ENCODE data around the gene SLC45A1.
A peak's percentile ranks its signal among the peaks of the same experiment; 100 is the strongest.

Gene SLC45A1

DNA sequence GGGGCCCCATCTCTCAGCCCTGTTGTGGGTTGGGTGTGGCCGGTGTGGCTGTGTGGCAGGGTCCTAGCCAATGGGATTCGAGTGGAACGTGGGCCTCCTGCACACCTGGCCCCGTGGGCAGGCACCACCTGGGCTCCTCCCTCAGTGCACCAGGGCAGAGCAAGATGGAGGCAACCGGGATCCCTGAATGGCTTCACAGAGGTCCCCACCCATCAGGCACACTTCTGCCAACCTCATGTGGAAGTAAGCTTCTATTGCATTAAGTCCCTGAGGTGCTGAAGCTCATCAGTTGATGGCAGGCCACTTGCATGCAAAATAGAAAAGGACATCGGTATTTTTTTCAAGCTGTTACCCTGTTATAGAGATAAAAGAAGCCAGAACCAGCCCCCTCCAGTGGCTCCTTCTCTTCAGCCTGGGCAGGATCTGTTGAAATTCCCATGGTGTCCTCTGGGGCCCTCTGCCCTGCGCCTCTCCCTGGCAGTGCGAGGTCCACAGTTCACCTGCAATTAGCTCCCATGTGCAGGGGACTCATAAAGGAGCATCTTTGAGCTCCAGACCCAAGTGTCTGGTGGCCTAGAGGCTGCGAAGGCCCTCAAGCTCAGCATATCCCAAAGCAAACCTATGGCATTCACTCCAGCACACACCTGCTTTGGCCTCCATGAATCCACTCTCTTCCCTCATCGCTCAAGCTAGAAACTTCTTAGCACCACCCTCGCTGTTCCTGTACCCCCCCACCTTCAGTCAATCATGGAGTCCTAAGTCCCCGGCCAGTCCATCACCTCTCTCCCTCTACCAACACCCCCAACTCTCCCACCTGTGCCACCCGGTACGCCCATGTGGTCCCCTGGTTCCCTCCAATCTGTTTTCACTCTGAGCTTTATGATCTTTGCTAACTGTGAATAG is 2.1 kb upstream of the SLC45A1 start:
- no peaks in the 10 kb centered on the region for H3K36me3 ChIP-seq (ENCODE audit: insufficient read depth, low read length)
- peaks cover 4% of the 10 kb centered on the region for H3K4me1 ChIP-seq (ENCODE audit: insufficient read depth, low read length, poor library complexity, severe bottlenecking)
- H3K4me2 ChIP-seq (ENCODE audit: low read depth, low read length, poor library complexity, severe bottlenecking), result no peak overlapping the region
- no peaks in the 10 kb centered on the region for H3K79me2 ChIP-seq (ENCODE audit: insufficient read depth, low read length)
- no peaks in the 10 kb centered on the region for H4K20me1 ChIP-seq (ENCODE audit: insufficient read depth, low read length, poor library complexity, severe bottlenecking)
- H3F3A ChIP-seq (ENCODE audit: low read depth), result no peaks in the 10 kb centered on the region
- TF ChIP-seq CTCF (conservative IDR thresholded peaks at IDR 0.05; ENCODE audit: low read length) (0 out of 2 replicates have a peak, but pooled peaks have one; percentile 11), EZH2phosphoT487 (IDR thresholded peaks at IDR 0.05; ENCODE audit: borderline replicate concordance) (no peak)
- H3K9me3 ChIP-seq (ENCODE audit: insufficient read depth, low read depth, low read length), result no peaks in the 10 kb centered on the region
- peak overlapping the region; percentile 67; the same call in 1 of the 2 replicates for H2AFZ ChIP-seq (ENCODE audit: low read length)
- H3K4me3 ChIP-seq (ENCODE audit: low read length, poor library complexity, severe bottlenecking), result no peak overlapping the region
- H3K9me2 ChIP-seq (replicated peaks; ENCODE audit: low read depth, low read length), result no peaks in the 10 kb centered on the region
- no peaks in the 10 kb centered on the region for H3K27me3 ChIP-seq (ENCODE audit: insufficient read depth, low read length, poor library complexity, severe bottlenecking)
- H3K9ac ChIP-seq (ENCODE audit: low read depth, low read length, poor library complexity, severe bottlenecking), result no peak overlapping the region

- H2AFZ ChIP-seq (ENCODE audit: low read length), result no peak overlapping the region
- H4K20me1 ChIP-seq (ENCODE audit: insufficient read depth, low read length, poor library complexity, severe bottlenecking), result no peaks in the 10 kb centered on the region
- no peaks in the 10 kb centered on the region for H3K36me3 ChIP-seq (ENCODE audit: insufficient read depth, low read length)
- H3K79me2 ChIP-seq (ENCODE audit: insufficient read depth, low read length), result no peaks in the 10 kb centered on the region
- peaks cover 4% of the 10 kb centered on the region for H3K4me1 ChIP-seq (ENCODE audit: insufficient read depth, low read length, poor library complexity, severe bottlenecking)
- H3K9ac ChIP-seq (ENCODE audit: low read depth, low read length, poor library complexity, severe bottlenecking), result no peak overlapping the region
- no peaks in the 10 kb centered on the region for H3F3A ChIP-seq (ENCODE audit: low read depth)
- TF ChIP-seq CTCF (conservative IDR thresholded peaks at IDR 0.05; ENCODE audit: low read length), result no peak
- no peak for TF ChIP-seq EZH2phosphoT487 (IDR thresholded peaks at IDR 0.05; ENCODE audit: borderline replicate concordance)
- H3K9me2 ChIP-seq (replicated peaks; ENCODE audit: low read depth, low read length), result no peaks in the 10 kb centered on the region
- H3K9me3 ChIP-seq (ENCODE audit: insufficient read depth, low read depth, low read length), result no peaks in the 10 kb centered on the region
- no peak overlapping the region for H3K4me2 ChIP-seq (ENCODE audit: low read depth, low read length, poor library complexity, severe bottlenecking)
- no peaks in the 10 kb centered on the region for H3K27me3 ChIP-seq (ENCODE audit: insufficient read depth, low read length, poor library complexity, severe bottlenecking)
- no peak overlapping the region for H3K4me3 ChIP-seq (ENCODE audit: low read length, poor library complexity, severe bottlenecking)
These were observed 522 bp downstream of the SLC45A1 start for GRCh38 chr1:8318436-8318835.

- Histone ChIP-seq H3K9me3 (ENCODE audit: insufficient read depth, low read depth, low read length) (no peaks in the 10 kb centered on the region), H3K27me3 (ENCODE audit: insufficient read depth, low read length, poor library complexity, severe bottlenecking) (no peaks in the 10 kb centered on the region), H3F3A (ENCODE audit: low read depth) (no peaks in the 10 kb centered on the region), H3K9me2 (replicated peaks; ENCODE audit: low read depth, low read length) (no peaks in the 10 kb centered on the region), H4K20me1 (ENCODE audit: insufficient read depth, low read length, poor library complexity, severe bottlenecking) (no peaks in the 10 kb centered on the region), H3K79me2 (ENCODE audit: insufficient read depth, low read length) (no peaks in the 10 kb centered on the region), H3K4me1 (ENCODE audit: insufficient read depth, low read length, poor library complexity, severe bottlenecking) (no peaks in the 10 kb centered on the region), H3K9ac (ENCODE audit: low read depth, low read length, poor library complexity, severe bottlenecking) (no peak overlapping the region), H3K36me3 (ENCODE audit: insufficient read depth, low read length) (no peaks in the 10 kb centered on the region), H2AFZ (ENCODE audit: low read length) (no peak overlapping the region), H3K4me2 (ENCODE audit: low read depth, low read length, poor library complexity, severe bottlenecking) (no peak overlapping the region), H3K4me3 (ENCODE audit: low read length, poor library complexity, severe bottlenecking) (no peak overlapping the region)
- TF ChIP-seq EZH2phosphoT487 (IDR thresholded peaks at IDR 0.05; ENCODE audit: borderline replicate concordance) (no peak), CTCF (conservative IDR thresholded peaks at IDR 0.05; ENCODE audit: low read length) (no peak)
These were observed 3.7 kb downstream of the SLC45A1 start for GRCh38 chr1:8321612-8322011.

Data from Loucy (cell line).